PFSK-1 (cell line): ENCODE data around the gene TFCP2L1.

Experiments used
- POLR2AphosphoS5 ChIP-seq: IDR thresholded peaks from 2 replicates; pipeline ENCODE4 v1.6.1; 2012; ENCODE audit warnings: low read depth, mild to moderate bottlenecking, control low read depth, low read length, moderate library complexity
- TAF1 ChIP-seq: IDR thresholded peaks from 2 replicates; pipeline ENCODE4 v1.6.1; 2012; ENCODE audit warnings: low read length, control low read depth, borderline replicate concordance; ENCODE audit not compliant: insufficient read depth

GRCh38 chr2:121191191-121192170, 93.5 kb downstream of the TFCP2L1 start:
- TF ChIP-seq POLR2AphosphoS5 (no peak), TAF1 (no peak)
